GM12891 (cell line): ENCODE data around the gene AKAP5.

ENCODE experiments used
- DNase-seq: peaks from one replicate; pipeline ENCODE4 v3.0.0; 2011; ENCODE audit warnings: low spot score; ENCODE audit not compliant: insufficient read length
- FAIRE-seq: peaks from 2 replicates; lab custom pipeline; 2011; peaks lifted over from hg19 to GRCh38; lab: Jason Lieb, UNC
- PAX5 ChIP-seq: IDR thresholded peaks from 2 replicates; pipeline ENCODE4 v1.6.1; 2011; ENCODE audit warnings: low read length, moderate library complexity, mild to moderate bottlenecking; ENCODE audit not compliant: insufficient read depth, severe bottlenecking
- POLR2A ChIP-seq: IDR thresholded peaks from 2 replicates; pipeline ENCODE4 v1.6.1; 2011; ENCODE audit warnings: low read depth, low read length, control low read depth
- POLR2AphosphoS5 ChIP-seq: IDR thresholded peaks from 2 replicates; pipeline ENCODE4 v1.6.1; 2011; ENCODE audit warnings: low read depth, low read length, control low read depth
- POU2F2 ChIP-seq: IDR thresholded peaks from 2 replicates; pipeline ENCODE4 v1.6.1; 2011; ENCODE audit warnings: low read depth, mild to moderate bottlenecking, control low read depth, low read length, moderate library complexity
- SPI1 ChIP-seq: IDR thresholded peaks from 2 replicates; pipeline ENCODE4 v1.6.1; 2011; ENCODE audit warnings: low read depth, low read length, control low read depth
- TAF1 ChIP-seq: IDR thresholded peaks from 2 replicates; pipeline ENCODE4 v1.6.1; 2011; ENCODE audit warnings: low read depth, low read length, control low read depth

Gene AKAP5

DNA sequence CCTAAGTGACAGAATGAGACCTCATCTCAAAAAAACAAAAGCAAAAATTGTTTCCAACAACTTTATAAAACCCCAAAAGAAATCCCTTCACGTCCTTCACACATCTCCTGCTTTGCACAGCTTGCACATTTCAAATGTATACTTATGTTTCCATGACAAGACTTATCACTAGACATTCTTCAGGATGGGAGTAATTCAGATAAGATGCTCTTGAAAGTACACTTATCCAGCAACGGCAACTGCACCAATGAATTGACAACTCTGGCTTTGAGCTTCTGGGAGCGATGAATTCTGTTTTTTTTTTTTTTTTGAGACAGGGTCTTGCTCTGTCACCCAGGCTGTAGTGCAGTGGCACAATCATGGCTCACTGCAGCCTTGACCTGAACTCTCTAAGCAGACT lies 30.8 kb upstream of the AKAP5 start:
- TF ChIP-seq TAF1 (no peak), POLR2A (no peak), PAX5 (no peak), SPI1 (no peak), POU2F2 (no peak), POLR2AphosphoS5 (no peak)
- DNase-seq = no peak
- no peak for FAIRE-seq

- no peak for FAIRE-seq
- DNase-seq = no peak
- TF ChIP-seq TAF1 (no peak), PAX5 (no peak), POLR2AphosphoS5 (no peak), POU2F2 (no peak), POLR2A (no peak), SPI1 (no peak)
These were observed 27.0 kb upstream of the AKAP5 start for GRCh38 chr14:64438181-64438841.

DNA sequence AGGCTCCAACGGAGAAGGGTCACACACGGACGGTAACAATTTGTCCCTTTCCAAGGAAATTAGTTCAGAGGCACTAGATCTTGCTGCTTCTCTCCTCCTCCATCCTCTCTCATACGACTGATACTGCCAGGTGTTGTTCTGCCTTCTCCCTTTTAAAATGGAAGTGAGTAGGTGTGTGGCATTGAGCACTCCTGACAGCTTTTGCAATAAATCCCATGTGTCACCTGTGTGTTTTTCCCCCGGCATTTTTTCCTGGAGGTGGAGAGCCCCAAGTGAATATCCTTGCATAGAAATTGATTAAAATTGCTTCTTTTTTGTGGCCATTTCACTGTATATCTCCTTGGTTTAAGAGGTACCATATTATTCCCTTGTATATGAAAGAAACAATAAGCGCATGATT lies 26.2 kb upstream of the AKAP5 start:
- TF ChIP-seq POLR2A (no peak), TAF1 (no peak), POU2F2 (no peak), POLR2AphosphoS5 (no peak), SPI1 (no peak), PAX5 (no peak)
- no peak for DNase-seq
- no peak for FAIRE-seq

GRCh38 chr14:64440494-64440893 lies 24.8 kb upstream of the AKAP5 start:
- TF ChIP-seq POLR2A = no peak
- no peak for TF ChIP-seq PAX5
- no peak for TF ChIP-seq POU2F2
- TF ChIP-seq SPI1 = no peak
- TF ChIP-seq TAF1 = no peak
- no peak for TF ChIP-seq POLR2AphosphoS5
- no peak for FAIRE-seq
- DNase-seq = no peak

DNA sequence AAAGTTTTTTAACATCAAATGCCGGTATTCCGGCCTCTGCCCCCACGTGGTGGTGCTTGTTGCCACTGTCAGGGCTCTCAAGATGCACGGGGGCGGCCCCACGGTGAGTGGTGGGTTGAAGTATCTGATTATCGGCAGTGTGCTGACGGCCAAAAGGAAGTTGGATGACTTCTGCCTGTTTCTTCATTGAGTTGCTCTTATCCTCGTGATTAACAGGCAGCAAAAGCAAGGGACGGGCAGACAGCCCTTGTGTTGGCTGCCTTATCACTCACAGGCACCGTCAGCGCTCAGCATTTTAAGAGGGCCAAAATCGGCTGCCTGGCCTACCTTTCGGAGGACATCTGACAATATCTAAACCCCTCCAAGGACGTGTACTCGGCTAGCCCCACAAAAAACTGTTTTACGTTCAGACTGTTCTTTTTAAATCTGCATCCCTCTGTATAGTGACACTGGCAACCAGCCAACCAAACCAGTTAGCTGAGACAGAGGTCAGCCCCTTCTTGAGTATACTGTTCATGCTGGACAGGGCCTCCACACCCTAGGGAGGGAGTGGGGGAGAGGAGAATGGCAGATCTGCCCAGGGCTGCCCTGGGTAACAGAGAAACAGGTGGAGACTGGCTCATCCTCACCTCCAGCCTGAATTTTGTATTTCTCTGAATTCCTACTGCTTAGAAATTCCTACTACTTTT lies 22.9 kb upstream of the AKAP5 start:
- DNase-seq (no peak), FAIRE-seq (no peak)

DNA sequence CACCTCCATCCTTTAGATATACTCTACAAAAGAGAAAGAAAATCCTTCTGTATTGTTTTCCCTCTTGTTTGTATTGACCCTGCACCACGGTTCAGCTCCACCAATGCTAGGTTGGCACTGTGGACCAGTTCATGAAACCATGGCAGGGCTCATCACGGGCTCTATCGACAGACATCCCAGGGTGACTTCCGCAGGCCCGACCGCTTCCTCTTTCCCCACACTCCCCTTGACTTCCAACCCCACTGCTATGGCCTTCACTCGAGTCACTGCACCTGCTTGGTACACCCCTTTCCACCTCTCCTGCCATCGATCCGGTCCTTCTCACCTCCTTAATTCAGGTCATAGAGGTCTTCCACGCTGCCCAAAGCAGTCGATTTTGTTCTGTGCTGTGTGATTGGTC lies 21.2 kb upstream of the AKAP5 start:
- no peak for TF ChIP-seq POLR2AphosphoS5
- TF ChIP-seq TAF1 = no peak
- TF ChIP-seq PAX5 = no peak
- peak; percentile 45 for TF ChIP-seq SPI1
- TF ChIP-seq POU2F2 = no peak
- TF ChIP-seq POLR2A = no peak
- FAIRE-seq = peak; percentile 38
- no peak for DNase-seq

More for the DNA sequence above, 22.9 kb upstream of the AKAP5 start:
- TF ChIP-seq TAF1 (no peak), POU2F2 (no peak), POLR2AphosphoS5 (no peak), PAX5 (no peak), POLR2A (no peak), SPI1 (no peak)

- FAIRE-seq (peak; percentile 96), DNase-seq (peak; percentile 59)
These were observed 20.1 kb upstream of the AKAP5 start for GRCh38 chr14:64444984-64445845.

GRCh38 chr14:64447876-64448670 lies 17.2 kb upstream of the AKAP5 start:
- TF ChIP-seq PAX5 (no peak), POLR2AphosphoS5 (no peak)
- DNase-seq (no peak), FAIRE-seq (no peak)

More at GRCh38 chr14:64444984-64445845, 20.1 kb upstream of the AKAP5 start:
- 0 out of 2 replicates have a peak, but pooled peaks have one; percentile 16 for TF ChIP-seq TAF1
- peak; percentile 66; the same call in 1 of the 2 replicates for TF ChIP-seq POLR2A
- TF ChIP-seq PAX5 = no peak
